ENCODE results near the gene HK1.

The HK1 gene

DNA sequence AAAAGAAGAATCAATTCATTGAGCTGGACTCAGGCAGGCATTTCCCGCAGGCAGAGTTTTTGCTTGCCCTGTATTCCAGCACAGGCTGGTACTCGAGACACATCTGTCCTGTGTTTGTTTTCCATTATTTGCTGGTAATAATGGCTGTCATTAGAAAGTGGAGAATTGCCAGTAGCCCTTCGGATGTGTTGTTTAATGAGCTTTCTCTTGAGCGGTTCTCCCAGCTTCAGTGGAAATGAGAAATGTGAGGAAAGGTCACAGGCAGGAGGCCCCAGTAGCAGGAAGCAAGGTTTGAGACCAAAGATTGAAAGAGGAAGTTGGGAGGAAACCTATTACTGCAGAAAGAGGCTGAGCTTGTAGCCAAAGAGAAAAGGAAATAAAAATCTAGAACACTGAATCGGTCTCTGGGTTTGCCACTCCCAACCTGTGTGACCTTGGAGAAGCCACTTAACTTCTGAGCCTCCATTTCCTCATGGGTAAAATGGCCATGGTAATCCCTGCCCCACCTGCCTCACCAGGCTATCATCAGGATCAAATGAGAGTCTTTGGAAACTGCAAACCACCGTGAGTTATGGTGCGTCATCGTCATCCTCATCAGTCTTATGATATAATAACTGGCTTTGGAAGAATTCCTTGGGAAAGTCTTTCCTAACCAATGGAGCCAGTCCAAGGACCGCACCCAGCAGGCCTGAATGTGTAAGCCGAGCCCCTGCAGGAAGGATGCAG is 70.7 kb downstream of the HK1 start:
- TF ChIP-seq POLR2A (IDR thresholded peaks at IDR 0.05; ENCODE audit: low read length) (no peak), GATA1 (IDR thresholded peaks at IDR 0.05; ENCODE audit: low read depth, low read length) (no peak)
- DNase-seq, result no peak

DNA sequence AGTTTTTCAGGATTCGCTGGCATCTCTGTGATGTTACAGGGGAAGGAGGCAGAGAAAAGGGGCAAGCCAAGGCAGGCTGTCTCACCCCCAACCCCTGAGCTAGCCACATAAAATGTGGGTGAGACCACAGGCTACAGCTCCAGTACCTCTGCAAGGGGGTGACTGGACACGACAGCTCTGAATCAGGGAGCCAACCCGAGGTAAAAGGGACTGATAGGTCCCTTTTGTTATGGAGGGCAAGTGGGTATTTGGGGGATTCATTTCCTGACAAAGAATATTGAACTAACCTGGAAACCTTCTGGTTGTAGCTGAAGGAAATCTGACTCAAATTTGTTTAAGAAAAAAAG is 71.2 kb downstream of the HK1 start:
- TF ChIP-seq POLR2A (IDR thresholded peaks at IDR 0.05; ENCODE audit: low read length), result no peak
- no peak for TF ChIP-seq GATA1 (IDR thresholded peaks at IDR 0.05; ENCODE audit: low read depth, low read length)
- no peak for DNase-seq

DNA sequence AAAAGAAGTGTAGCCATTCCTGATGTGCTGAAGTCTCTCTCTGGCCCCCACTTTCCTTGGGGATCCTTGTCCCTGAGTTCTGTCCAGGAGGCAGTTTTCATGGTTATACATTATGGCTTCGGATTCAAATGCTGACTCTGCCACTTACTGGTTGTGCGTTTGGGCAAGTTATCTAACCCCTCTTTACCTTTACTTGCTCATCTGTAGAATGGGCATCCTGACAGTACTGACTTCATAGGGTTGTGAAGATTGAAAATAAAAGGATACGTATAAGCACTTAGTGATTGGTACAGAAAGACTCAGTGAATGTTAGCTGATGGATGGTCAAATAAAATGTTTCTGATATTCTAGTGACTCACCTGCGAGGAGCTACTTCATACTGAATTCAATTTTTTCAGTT is 73.3 kb downstream of the HK1 start:
- DNase-seq, result no peak
- TF ChIP-seq POLR2A (IDR thresholded peaks at IDR 0.05; ENCODE audit: low read length), result no peak
- TF ChIP-seq GATA1 (IDR thresholded peaks at IDR 0.05; ENCODE audit: low read depth, low read length), result no peak

DNA sequence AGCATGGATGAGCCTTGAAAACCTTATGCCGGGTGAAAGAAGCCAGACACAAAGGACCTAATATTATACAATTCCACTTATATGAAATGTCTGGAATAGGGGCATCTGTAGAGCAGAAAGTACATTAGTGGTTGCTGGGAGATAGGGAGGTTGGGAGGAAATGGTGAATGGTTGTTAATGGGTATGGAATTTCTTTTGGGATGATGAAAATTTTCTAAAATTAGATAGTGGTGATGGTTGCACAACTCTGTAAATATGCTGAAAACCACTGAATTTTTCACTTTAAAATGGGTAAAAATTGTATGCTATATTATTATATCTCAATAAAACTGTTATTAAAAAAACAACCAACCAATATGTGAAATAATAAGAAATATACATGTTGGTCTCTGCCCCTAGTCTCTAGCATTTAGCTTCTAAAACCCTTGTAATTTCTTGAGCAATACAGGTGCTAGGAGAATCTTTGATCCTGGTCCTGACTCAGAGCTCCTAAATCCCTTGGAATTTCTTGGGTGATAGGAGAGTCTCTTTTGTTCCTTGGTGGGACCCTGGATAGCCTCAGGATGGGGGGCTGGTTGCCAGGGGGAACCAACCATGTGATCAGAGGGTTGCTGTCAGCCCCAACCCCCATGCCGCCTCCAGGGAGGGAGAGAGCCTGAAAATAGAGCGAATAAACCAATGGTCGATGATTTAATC is 74.4 kb downstream of the HK1 start:
- no peak for DNase-seq
- no peak for TF ChIP-seq POLR2A (IDR thresholded peaks at IDR 0.05; ENCODE audit: low read length)
- TF ChIP-seq GATA1 (IDR thresholded peaks at IDR 0.05; ENCODE audit: low read depth, low read length), result no peak

DNA sequence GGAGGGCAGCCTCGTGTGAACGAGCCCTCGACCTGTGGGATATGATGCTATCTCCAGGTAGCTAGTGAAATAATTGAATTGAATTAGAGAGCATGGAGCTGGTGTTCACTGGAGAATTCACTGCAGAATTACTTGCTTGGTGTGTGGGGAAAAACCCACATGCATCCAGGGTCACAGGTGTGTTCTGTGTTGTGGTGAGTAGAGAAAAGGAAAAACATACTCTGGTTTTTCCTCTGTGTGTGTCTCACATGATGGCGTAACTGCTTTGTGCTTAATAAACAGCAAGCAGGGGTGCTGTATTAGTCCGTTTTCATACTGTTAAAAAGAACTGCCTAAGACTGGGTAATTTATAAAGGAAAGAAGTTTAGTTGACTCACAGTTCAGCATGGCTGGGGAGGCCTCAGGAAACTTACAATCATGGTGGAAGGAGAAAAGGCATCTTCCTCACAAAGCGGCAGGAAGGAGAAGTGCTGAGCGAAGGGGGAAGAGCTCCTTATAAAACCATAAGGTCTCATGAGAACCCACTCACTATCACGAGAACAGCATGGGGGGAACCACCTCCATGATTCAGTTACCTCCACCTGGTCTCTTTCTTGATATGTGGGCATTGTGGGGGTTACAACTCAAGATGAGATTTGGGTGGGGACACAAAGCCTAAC is 75.8 kb downstream of the HK1 start:
- no peak for TF ChIP-seq POLR2A (IDR thresholded peaks at IDR 0.05; ENCODE audit: low read length)
- TF ChIP-seq GATA1 (IDR thresholded peaks at IDR 0.05; ENCODE audit: low read depth, low read length), result no peak
- DNase-seq, result no peak

DNA sequence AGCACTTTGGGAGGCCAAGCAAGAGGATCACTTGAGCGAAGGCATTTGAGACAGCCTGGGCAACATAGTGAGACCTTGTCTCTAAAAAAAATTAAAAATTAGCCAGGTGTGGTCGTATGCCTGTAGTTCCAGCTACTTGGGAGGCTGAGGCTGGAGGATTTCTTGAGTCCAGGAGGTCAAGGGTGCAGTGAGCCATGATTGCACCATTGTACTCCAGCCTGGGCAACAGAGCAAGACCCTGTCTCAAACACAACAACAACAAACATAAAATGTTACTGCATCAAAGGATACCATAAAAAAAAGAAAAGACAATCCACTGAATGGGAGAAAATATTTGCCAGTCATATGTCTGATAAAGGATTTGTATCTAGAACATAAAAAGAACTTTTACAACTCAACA is 77.9 kb downstream of the HK1 start:
- no peak for DNase-seq
- TF ChIP-seq POLR2A (IDR thresholded peaks at IDR 0.05; ENCODE audit: low read length) (no peak), GATA1 (IDR thresholded peaks at IDR 0.05; ENCODE audit: low read depth, low read length) (no peak)

DNA sequence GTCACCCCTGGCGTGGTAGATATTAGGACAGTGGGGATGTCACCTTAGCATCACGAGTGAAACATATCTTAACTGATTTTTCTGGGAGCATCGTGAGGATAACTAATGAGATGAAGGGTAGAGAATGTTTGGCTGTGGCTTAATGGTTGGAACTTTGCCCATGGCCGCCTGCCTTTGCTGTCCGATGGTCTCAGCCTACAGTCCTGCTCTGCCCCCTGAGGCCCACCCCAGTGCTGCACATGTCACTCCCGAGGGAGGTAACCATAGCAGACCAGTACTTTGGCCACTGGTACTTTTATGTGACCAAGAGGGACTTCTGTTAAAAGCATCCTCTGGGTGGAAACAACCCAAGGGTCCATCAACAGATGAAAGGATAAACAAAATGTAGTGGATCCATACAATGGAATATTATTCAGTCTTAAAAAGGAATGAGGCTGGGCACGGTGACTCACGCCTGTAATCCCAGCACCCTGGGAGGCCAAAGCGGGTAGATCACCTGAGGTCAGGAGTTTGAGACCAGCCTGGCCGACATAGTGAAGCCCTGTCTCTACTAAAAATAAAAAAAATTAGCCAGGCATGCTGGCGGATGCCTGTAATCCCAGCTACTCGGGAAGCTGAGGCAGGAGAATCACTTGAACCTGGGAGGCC is 80.0 kb downstream of the HK1 start:
- DNase-seq, result peak; percentile 22 to 26
- TF ChIP-seq POLR2A (IDR thresholded peaks at IDR 0.05; ENCODE audit: low read length) (no peak), GATA1 (IDR thresholded peaks at IDR 0.05; ENCODE audit: low read depth, low read length) (no peak)

DNA sequence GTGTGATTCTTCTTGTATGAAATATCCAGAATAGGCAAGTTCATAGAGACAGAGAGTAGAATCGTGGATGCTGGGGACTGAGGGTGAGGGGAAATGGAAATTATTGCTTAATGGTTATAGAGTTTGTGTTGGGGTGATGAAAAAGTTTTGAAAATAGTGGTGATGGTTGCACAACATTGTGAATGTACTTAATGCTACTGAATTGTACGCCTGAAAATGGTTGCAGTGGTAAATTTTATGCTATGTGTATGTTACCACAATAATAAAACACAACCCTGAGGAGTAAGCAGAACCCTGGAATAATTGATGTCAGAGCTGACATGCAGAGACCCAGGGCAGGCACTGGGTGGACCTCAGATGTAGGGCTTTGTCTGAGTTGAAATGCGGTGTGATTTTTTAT is 80.9 kb downstream of the HK1 start:
- no peak for TF ChIP-seq GATA1 (IDR thresholded peaks at IDR 0.05; ENCODE audit: low read depth, low read length)
- no peak for TF ChIP-seq POLR2A (IDR thresholded peaks at IDR 0.05; ENCODE audit: low read length)
- no peak for DNase-seq

DNA sequence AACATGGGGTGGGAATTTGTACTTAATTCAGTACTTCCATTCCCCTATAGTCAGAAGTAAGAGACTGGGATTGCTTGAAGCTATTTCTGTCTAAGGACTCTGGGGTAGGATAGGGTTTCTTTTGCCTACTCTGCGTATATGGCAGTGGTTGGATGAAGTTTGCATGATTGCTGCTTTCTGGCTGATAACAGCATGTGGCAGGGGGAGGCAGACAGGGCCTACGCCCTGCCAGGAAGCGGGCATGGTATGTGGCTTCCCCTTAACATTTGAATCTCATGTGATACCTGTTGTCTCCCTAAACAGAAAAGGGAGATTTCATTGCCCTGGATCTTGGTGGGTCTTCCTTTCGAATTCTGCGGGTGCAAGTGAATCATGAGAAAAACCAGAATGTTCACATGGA is 81.3 kb downstream of the HK1 start:
- TF ChIP-seq GATA1 (IDR thresholded peaks at IDR 0.05; ENCODE audit: low read depth, low read length), result no peak
- TF ChIP-seq POLR2A (IDR thresholded peaks at IDR 0.05; ENCODE audit: low read length), result no peak
- DNase-seq, result peak; percentile 28 to 46

DNA sequence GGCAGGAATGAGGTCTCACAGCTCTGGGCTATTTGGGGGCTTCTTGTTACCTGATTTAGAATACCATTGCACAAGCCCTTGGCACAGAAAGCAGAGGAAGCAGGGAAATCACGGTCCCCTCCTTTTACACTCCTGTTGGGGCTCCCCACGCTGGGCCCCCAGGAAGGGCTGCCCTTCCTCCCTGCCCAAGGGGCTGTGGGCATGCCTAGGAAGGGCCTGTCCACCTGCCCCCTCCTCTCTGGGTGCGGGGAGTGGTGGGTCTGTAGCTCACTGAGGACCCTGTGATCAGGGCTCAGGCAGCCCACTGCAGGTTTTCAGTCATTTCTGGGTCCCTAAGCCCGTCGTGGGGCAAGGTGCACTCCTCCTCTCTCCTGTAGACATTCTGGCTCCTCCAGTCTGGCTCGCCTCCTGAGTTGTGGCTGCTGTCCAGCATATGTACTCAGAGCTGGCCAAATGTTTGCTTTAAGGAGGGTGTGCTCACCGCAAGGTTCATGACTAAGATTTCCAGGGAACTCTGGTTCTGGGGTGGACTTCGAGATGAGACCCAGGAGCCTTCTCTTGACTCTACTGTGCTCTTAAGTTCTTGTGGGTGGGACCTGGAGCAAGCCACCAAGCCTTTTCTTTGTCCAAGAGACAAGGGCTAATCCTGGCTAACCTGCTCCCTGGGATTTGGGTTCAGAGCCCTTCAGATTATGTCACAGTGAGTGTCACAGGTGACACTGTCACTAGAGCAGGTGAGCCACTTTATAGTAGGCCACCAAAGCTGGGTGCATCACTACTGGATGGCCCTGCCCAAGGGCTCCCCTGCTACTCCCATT is 82.4 kb downstream of the HK1 start:
- no peak for DNase-seq
- TF ChIP-seq POLR2A (IDR thresholded peaks at IDR 0.05; ENCODE audit: low read length), result no peak
- no peak for TF ChIP-seq GATA1 (IDR thresholded peaks at IDR 0.05; ENCODE audit: low read depth, low read length)

DNA sequence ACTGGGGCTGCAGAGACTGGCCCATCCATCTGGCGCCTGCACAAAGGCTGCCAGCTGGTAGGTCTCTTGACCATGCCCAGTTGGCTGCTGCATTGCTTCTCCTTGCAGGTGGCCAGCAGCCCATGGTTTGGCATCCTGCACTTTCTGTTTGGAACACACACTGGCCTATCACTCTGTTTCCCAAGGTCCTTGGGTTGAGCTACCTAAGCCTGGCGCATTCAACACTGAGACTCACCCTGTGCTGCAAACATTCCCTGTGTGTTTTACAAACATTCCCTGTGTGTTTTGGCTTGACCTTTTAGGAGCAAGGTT is 83.0 kb downstream of the HK1 start:
- TF ChIP-seq POLR2A (IDR thresholded peaks at IDR 0.05; ENCODE audit: low read length) (no peak), GATA1 (IDR thresholded peaks at IDR 0.05; ENCODE audit: low read depth, low read length) (no peak)

DNA sequence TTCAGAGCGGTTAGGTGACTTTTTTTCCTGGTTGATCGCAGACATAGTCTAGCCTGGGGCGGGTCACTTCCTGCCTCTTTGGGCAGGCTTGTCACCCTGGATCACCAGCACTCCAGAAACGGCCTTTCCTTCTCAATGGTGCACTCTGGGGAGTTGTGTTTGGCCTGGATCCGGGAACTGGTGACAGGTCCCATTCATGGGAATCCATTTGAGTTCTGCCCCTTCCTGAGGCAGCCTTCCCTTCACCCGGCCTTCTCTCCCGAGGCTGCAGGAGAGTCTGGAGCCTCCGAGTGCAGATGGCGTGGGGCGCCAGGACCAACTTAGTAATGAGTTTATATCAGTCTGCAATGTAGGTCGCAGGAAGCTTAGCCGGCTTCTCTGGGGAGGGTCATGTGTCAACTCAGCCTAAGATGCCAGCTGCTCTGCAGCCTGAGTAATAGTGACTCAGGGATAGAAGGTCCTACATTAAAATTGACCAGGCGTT is 84.2 kb downstream of the HK1 start:
- no peak for TF ChIP-seq POLR2A (IDR thresholded peaks at IDR 0.05; ENCODE audit: low read length)
- TF ChIP-seq GATA1 (IDR thresholded peaks at IDR 0.05; ENCODE audit: low read depth, low read length), result no peak
- DNase-seq, result no peak

More for the DNA sequence above, 83.0 kb downstream of the HK1 start:
- no peak for DNase-seq

DNA sequence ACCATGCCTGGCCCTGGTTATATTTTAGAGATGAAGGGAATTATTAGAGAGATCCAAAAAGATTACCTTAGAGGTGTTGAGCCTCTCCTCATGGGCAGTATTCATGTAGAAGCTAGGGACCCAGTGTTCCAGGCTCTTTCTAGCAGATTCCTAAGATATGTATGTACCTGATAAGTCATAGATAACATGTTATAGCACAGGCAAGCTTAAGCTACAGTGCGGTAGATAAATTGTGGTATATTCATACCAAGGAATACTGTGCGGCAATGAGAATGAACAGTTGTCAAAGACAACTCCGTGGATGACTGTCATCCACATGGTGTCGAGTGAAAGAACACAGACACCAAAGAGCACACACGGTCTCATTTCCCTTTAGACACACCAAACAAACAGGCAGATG is 85.4 kb downstream of the HK1 start:
- DNase-seq, result no peak

More for the DNA sequence above, 85.4 kb downstream of the HK1 start:
- TF ChIP-seq GATA1 (IDR thresholded peaks at IDR 0.05; ENCODE audit: low read depth, low read length) (no peak), POLR2A (IDR thresholded peaks at IDR 0.05; ENCODE audit: low read length) (no peak)
